Lung (tissue), 12 donors: ENCODE measurements around the gene ADRA2A. TPM values are rescaled to one million over a fixed set of nuclear protein-coding genes. Genes with fewer than 3 reads are reported as not detected.

ENCODE experiments used
- ATAC-seq: fragments of 200-7000 bp; cut with Tn5 transposase; one replicate; pipeline ENCODE4 v1.9.1; 2020; ENCODE audit warnings: moderate number of reproducible peaks; ENCODE audit not compliant: insufficient read depth, low FRiP score
- DNase-seq, 3 donors: peaks; one replicate each; pipeline ENCODE4 v3.0.0-alpha.2; 2013 to 2017
- H3K27ac ChIP-seq, 2 donors: one replicate each; pipeline ENCODE4 v1.5.1; 2013; ENCODE audit warnings: mild to moderate bottlenecking in 2 of 2, moderate library complexity in 2 of 2, control low read depth in 1 of 2, inconsistent platforms in 1 of 2, low read depth in 1 of 2, low read length in 1 of 2
- H3K27me3 ChIP-seq, 3 donors: one replicate each; pipeline ENCODE4 v1.5.1; 2013; ENCODE audit warnings: low read length in 2 of 3; ENCODE audit not compliant: control insufficient read depth in 3 of 3, insufficient read depth in 3 of 3
- H3K36me3 ChIP-seq, 4 donors: one replicate each; pipeline ENCODE4 v1.5.1; 2013; ENCODE audit warnings: low read length in 4 of 4, mild to moderate bottlenecking in 1 of 4, moderate library complexity in 1 of 4; ENCODE audit not compliant: control insufficient read depth in 4 of 4, insufficient read depth in 4 of 4
- H3K4me1 ChIP-seq, 5 donors: one replicate each; pipeline ENCODE4 v1.5.1; 2013; ENCODE audit warnings: low read length in 5 of 5, mild to moderate bottlenecking in 2 of 5, moderate library complexity in 1 of 5; ENCODE audit not compliant: control insufficient read depth in 5 of 5, insufficient read depth in 5 of 5
- H3K4me3 ChIP-seq: one replicate; pipeline ENCODE4 v1.5.1; 2013; ENCODE audit warnings: mild to moderate bottlenecking, control low read depth, moderate library complexity
- H3K9ac ChIP-seq, 2 donors: one replicate each; pipeline ENCODE4 v1.5.1; 2013; ENCODE audit warnings: low read length in 2 of 2, control low read depth in 1 of 2; ENCODE audit not compliant: insufficient read depth in 1 of 2
- H3K9me3 ChIP-seq, 4 donors: one replicate each; pipeline ENCODE4 v1.5.1; 2013; ENCODE audit warnings: low read length in 3 of 4, mild to moderate bottlenecking in 1 of 4, moderate library complexity in 1 of 4; ENCODE audit not compliant: control insufficient read depth in 4 of 4, insufficient read depth in 3 of 4
- WGBS, 2 donors: extraction: QIAGEN DNeasy Blood & Tissue Kit; methylation state at CpG; one replicate each; pipeline ENCODE4 v1.1.7; 2013; 5-methylcytosine and 5-hydroxymethylcytosine counted together
- polyA plus RNA-seq, 2 donors: library from polyadenylated mRNA; stranded (reverse); fragments of 200-250 nt; gene quantifications; one replicate each; pipeline ENCODE4 v1.2.1, GENCODE V29; 2013
- total RNA-seq, 2 donors: library from RNA; depleted of rRNA in 1 of 2; stranded (reverse); fragments of >200 nt in 1 of 2; gene quantifications; one replicate each; pipeline ENCODE4 v1.2.1, GENCODE V29; 2014 to 2021
- TF ChIP-seq, protein P1 (sequence below): IDR thresholded peaks from 2 replicates; pipeline ENCODE4 v1.5.1; 2012; ENCODE audit warnings: mild to moderate bottlenecking; ENCODE audit errors: control extremely low read depth, extremely low read depth
- donor health status: control.
- donor health status: control.
- donor health status: Bipolar disorder and iron deficiency.
- donor health status: healthy.
- donor health status: DM: yes; HTN: yes; CAD: no.

ADRA2A gene
- total and polyA plus RNA-seq, 4 donors = 0.37 to 9.8 (median 1.6) TPM

DNA sequence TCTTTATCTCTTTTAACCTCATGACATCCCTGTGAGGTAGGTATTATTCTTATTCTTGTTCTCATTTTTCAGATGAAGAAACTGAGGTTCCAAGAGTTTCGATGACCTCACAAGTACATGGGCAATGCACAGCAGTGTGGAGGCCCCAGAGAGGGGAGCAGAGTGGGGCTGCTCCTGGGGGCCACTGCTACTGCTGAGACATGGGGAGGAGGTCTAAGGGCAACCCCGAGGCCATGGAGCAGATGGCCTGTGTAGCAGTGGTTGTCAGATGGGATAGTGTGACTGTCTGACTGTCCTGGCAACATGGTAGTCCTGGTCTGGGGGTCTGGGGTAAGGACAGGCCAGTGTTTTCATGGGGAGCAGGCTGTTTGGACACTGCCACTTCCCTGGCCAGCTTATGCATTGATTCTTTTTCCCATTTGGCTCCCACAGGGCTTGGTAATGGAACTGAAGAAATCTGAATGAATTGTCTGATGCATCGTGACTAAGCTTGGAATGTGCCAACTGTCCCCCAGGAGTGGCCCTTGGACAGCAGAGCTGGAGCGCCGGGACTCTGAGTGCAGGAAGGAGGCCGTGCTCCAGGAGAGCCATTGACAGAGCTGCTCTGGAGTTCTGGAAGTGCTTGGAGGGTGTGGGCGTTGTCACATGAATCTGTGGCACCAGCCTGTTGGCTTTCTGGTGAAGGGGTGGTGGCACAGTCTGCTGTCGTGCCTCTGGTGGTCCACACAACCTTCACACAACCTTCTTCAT lies 40.9 kb downstream of the ADRA2A start:
- Histone ChIP-seq H3K27ac (no peak overlapping the region), H3K9me3 (peaks cover 0 to 3% (median 0%) of the 10 kb centered on the region in 4 donors), H3K36me3 (no peaks in the 10 kb centered on the region), H3K27me3 (no peaks in the 10 kb centered on the region), H3K4me3 (no peak overlapping the region), H3K4me1 (no peaks in the 10 kb centered on the region), H3K9ac (no peak overlapping the region)
- DNase-seq (no peak), ATAC-seq (no peak)
- TF ChIP-seq, protein P1, sequence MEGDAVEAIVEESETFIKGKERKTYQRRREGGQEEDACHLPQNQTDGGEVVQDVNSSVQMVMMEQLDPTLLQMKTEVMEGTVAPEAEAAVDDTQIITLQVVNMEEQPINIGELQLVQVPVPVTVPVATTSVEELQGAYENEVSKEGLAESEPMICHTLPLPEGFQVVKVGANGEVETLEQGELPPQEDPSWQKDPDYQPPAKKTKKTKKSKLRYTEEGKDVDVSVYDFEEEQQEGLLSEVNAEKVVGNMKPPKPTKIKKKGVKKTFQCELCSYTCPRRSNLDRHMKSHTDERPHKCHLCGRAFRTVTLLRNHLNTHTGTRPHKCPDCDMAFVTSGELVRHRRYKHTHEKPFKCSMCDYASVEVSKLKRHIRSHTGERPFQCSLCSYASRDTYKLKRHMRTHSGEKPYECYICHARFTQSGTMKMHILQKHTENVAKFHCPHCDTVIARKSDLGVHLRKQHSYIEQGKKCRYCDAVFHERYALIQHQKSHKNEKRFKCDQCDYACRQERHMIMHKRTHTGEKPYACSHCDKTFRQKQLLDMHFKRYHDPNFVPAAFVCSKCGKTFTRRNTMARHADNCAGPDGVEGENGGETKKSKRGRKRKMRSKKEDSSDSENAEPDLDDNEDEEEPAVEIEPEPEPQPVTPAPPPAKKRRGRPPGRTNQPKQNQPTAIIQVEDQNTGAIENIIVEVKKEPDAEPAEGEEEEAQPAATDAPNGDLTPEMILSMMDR = no peak
- WGBS, 2 donors = 78 to 92% methylated on average over 8 of the region's 8 CpGs

DNA sequence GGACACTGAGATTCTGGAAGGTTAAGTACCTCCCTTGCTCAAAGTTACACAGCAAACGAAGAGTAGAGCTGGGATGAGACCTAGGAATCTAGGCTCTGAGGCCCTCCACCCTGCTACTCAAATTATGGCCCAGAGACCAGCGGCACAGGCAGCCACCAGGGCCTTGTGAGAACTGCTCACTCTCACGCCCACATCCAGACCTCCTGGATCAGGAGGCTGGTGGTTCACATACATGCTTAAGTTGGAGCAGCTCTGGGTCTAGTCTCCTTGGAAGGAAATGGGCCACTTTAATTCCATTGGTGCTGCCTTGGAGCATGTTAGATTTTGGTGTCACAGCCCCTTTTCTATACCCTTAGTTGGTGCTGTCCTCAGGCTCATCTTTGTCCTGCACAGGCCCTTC lies 41.9 kb downstream of the ADRA2A start:
- H3K4me3 ChIP-seq = no peak overlapping the region
- no peaks in the 10 kb centered on the region for H3K36me3 ChIP-seq
- no peak overlapping the region for H3K27ac ChIP-seq
- H3K27me3 ChIP-seq = no peaks in the 10 kb centered on the region
- DNase-seq (no peak), ATAC-seq (no peak)
- no peaks in the 10 kb centered on the region for H3K4me1 ChIP-seq
- TF ChIP-seq, protein P1 = no peak
- 80 to 91% methylated on average over 3 of the region's 3 CpGs for WGBS, 2 donors
- peaks cover 0 to 5% (median 0%) of the 10 kb centered on the region in 4 donors for H3K9me3 ChIP-seq
- H3K9ac ChIP-seq = no peak overlapping the region

DNA sequence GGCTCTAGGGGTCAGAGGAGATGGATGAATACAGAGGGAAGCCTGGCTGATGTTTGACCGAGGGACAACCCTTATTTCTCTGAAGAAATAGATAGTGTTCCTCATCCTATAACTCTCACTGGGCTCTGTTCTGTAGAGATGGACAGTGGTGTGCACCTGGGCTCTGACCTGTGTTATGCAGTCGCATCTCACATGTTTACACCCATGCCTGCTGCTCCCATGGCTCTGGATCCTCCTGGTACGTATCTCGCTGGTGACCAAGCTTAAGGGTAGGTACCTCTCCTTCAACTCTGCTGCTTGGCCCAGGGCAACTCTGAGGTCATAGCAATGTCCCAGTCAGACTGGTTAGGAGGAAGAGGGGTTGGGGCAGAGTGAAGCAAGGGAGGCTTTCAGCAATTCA lies 42.8 kb downstream of the ADRA2A start:
- Histone ChIP-seq H3K27me3 (no peaks in the 10 kb centered on the region), H3K36me3 (no peaks in the 10 kb centered on the region), H3K9me3 (peaks cover 0 to 5% (median 0%) of the 10 kb centered on the region in 4 donors), H3K27ac (no peak overlapping the region), H3K9ac (no peak overlapping the region), H3K4me1 (no peaks in the 10 kb centered on the region), H3K4me3 (no peak overlapping the region)
- DNase-seq = no peak
- no peak for ATAC-seq
- 93 to 95% methylated on average over 4 of the region's 4 CpGs for WGBS, 2 donors
- TF ChIP-seq, protein P1 = no peak

DNA sequence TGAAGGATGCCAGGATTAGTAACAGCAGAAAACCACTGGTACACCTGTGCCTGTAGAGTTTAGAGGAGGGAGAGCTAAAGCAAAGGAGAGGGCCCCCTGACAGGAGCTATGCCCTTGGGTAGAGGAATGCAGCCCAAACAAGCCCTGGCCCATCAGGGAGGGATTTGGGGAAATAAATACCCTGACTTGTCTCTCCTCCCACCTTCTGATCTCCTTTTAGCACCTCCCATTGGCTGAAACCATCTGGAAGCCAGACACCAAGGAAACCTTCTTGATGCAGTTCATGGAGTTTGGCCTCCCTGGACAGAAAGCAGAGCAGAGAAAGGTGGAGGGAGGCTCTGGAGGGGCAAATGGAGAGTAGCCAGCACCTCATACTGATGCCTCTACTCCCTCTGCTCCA lies 45.3 kb downstream of the ADRA2A start:
- Histone ChIP-seq H3K27ac (no peak overlapping the region), H3K4me1 (no peaks in the 10 kb centered on the region), H3K27me3 (no peaks in the 10 kb centered on the region), H3K36me3 (no peaks in the 10 kb centered on the region), H3K4me3 (no peak overlapping the region), H3K9me3 (peaks cover 0 to 7% (median 0%) of the 10 kb centered on the region in 4 donors), H3K9ac (no peak overlapping the region)
- TF ChIP-seq, protein P1 = no peak
- DNase-seq = no peak
- ATAC-seq = no peak
